IMR-90 (cell line): Measurements from ENCODE around the gene LRRC2. TPM values are rescaled to one million over a fixed set of nuclear protein-coding genes. Genes with fewer than 3 reads are reported as not detected.

Experiments used
- ATAC-seq: fragments of 200-7000 bp; cut with Tn5 transposase; 2 replicates; pipeline ENCODE4 v1.9.1; 2020; ENCODE audit warnings: low read depth, mild to moderate bottlenecking, moderate library complexity
- BruUV-seq: library from RNA; stranded (reverse); fragments of 400-500 nt; replicated peaks from 2 replicates; lab custom pipeline; 2021; lab: Mats Ljungman, UMichigan
- CTCF ChIA-PET: fragments of 300-600 bp; formaldehyde crosslinking; extraction: SDS; loops from one replicate; lab custom pipeline; 2021; ENCODE audit warnings: antibody characterized with exemption; lab: Yijun Ruan, JAX
- POLR2A ChIA-PET: fragments of 300-600 bp; sonication (Branson Sonifier 250); formaldehyde crosslinking; loops from one replicate; lab custom pipeline; 2022; ENCODE audit warnings: antibody characterized with exemption; ENCODE audit not compliant: unreplicated experiment; lab: Charles Lee
- DNase-seq: peaks from one replicate; pipeline ENCODE4 v3.0.0; 2013
- H2AFZ ChIP-seq: replicated peaks from 2 replicates; pipeline ENCODE3; 2013; ENCODE audit warnings: low read length, mild to moderate bottlenecking; ENCODE audit not compliant: poor library complexity
- H2AK5ac ChIP-seq: 2 replicates; pipeline ENCODE4 v1.6.1; 2013; ENCODE audit warnings: low read depth, low read length, inconsistent platforms
- H2AK9ac ChIP-seq: replicated peaks from 2 replicates; pipeline ENCODE3; 2013; ENCODE audit warnings: mild to moderate bottlenecking, low read depth, low read length, moderate library complexity; ENCODE audit not compliant: poor library complexity
- H2BK120ac ChIP-seq: 2 replicates; pipeline ENCODE4 v1.6.1; 2013; ENCODE audit warnings: low read depth, low read length, inconsistent platforms
- H2BK15ac ChIP-seq: 3 replicates; pipeline ENCODE4 v1.6.1; 2013; ENCODE audit warnings: low read depth, low read length, inconsistent platforms
- H2BK20ac ChIP-seq: 2 replicates; pipeline ENCODE4 v1.6.1; 2013; ENCODE audit warnings: low read depth, mild to moderate bottlenecking, inconsistent platforms, low read length, moderate library complexity
- H2BK5ac ChIP-seq: 2 replicates; pipeline ENCODE4 v1.6.1; 2013; ENCODE audit warnings: mild to moderate bottlenecking, low read depth, low read length, inconsistent platforms; ENCODE audit not compliant: poor library complexity, severe bottlenecking
- H3K14ac ChIP-seq: replicated peaks from 2 replicates; pipeline ENCODE4 v1.6.1; 2013; ENCODE audit warnings: low read depth, low read length, inconsistent platforms
- H3K18ac ChIP-seq: 2 replicates; pipeline ENCODE4 v1.6.1; 2013; ENCODE audit warnings: low read depth, low read length, control low read depth
- H3K23ac ChIP-seq: 2 replicates; pipeline ENCODE4 v1.6.1; 2013; ENCODE audit warnings: low read depth, low read length, inconsistent platforms
- H3K27ac ChIP-seq: 2 replicates; pipeline ENCODE4 v1.5.1; 2013; ENCODE audit warnings: mild to moderate bottlenecking, control low read depth, low read length; ENCODE audit not compliant: insufficient read depth
- H3K27me3 ChIP-seq: 2 replicates; pipeline ENCODE4 v1.6.1; 2013; ENCODE audit warnings: low read length; ENCODE audit not compliant: control insufficient read depth, insufficient read depth
- H3K36me3 ChIP-seq: 2 replicates; pipeline ENCODE4 v1.6.1; 2013; ENCODE audit warnings: low read length, mixed read lengths; ENCODE audit not compliant: control insufficient read depth, insufficient read depth
- H3K4ac ChIP-seq: 2 replicates; pipeline ENCODE4 v1.6.1; 2013; ENCODE audit warnings: low read depth, low read length, inconsistent platforms
- H3K4me1 ChIP-seq: 2 replicates; pipeline ENCODE4 v1.6.1; 2013; ENCODE audit warnings: low read length, mixed read lengths; ENCODE audit not compliant: control insufficient read depth, insufficient read depth
- H3K4me2 ChIP-seq: 2 replicates; pipeline ENCODE4 v1.6.1; 2013; ENCODE audit warnings: low read depth, mild to moderate bottlenecking, control low read depth, low read length, moderate library complexity
- H3K4me3 ChIP-seq: 2 replicates; pipeline ENCODE4 v1.5.1; 2013; ENCODE audit warnings: low read depth, mild to moderate bottlenecking, control low read depth, low read length, moderate library complexity; ENCODE audit not compliant: insufficient read depth
- H3K56ac ChIP-seq: 2 replicates; pipeline ENCODE4 v1.6.1; 2013; ENCODE audit warnings: low read length, inconsistent platforms; ENCODE audit not compliant: insufficient read depth; ENCODE audit errors: extremely low read depth
- H3K79me1 ChIP-seq, 2 experiments: 2 replicates each; pipeline ENCODE4 v1.6.1; 2013; ENCODE audit warnings: low read length in 2 of 2, inconsistent platforms in 1 of 2, low read depth in 1 of 2
- H3K9ac ChIP-seq: 2 replicates; pipeline ENCODE4 v1.6.1; 2013; ENCODE audit warnings: low read depth, low read length, control low read depth
- H3K9me1 ChIP-seq: 2 replicates; pipeline ENCODE4 v1.6.1; 2013; ENCODE audit warnings: low read length, inconsistent platforms; ENCODE audit not compliant: insufficient read depth
- H3K9me3 ChIP-seq: 2 replicates; pipeline ENCODE4 v1.6.1; 2013; ENCODE audit warnings: low read length; ENCODE audit not compliant: control insufficient read depth, insufficient read depth
- H4K20me1 ChIP-seq: 2 replicates; pipeline ENCODE4 v1.6.1; 2013; ENCODE audit warnings: low read length, inconsistent platforms; ENCODE audit not compliant: insufficient read depth
- H4K5ac ChIP-seq: 2 replicates; pipeline ENCODE4 v1.6.1; 2013; ENCODE audit warnings: mild to moderate bottlenecking, low read depth, low read length, control low read depth
- H4K8ac ChIP-seq, 2 experiments: 2 replicates each; pipeline ENCODE4 v1.6.1; 2013; ENCODE audit warnings: low read depth in 2 of 2, low read length in 2 of 2, control low read depth in 1 of 2, inconsistent platforms in 1 of 2
- H4K91ac ChIP-seq: 2 replicates; pipeline ENCODE4 v1.6.1; 2013; ENCODE audit warnings: low read depth, low read length, inconsistent platforms; ENCODE audit not compliant: insufficient read depth
- BHLHE40 ChIP-seq: fragments of 150-350 bp; IDR thresholded peaks from 2 replicates; pipeline ENCODE4 v1.6.1; 2016; ENCODE audit warnings: mild to moderate bottlenecking, low read depth, low read length
- CEBPB ChIP-seq: IDR thresholded peaks from 2 replicates; pipeline ENCODE4 v1.6.1; 2012; ENCODE audit warnings: low read depth, low read length, improper control_type of control experiment
- CHD1 ChIP-seq: IDR thresholded peaks from 2 replicates; pipeline ENCODE4 v1.6.1; 2012; ENCODE audit warnings: low read depth, low read length, improper control_type of control experiment
- ELK1 ChIP-seq: fragments of 150-350 bp; IDR thresholded peaks from 2 replicates; pipeline ENCODE4 v1.6.1; 2016; ENCODE audit warnings: low read depth, mild to moderate bottlenecking, low read length, moderate library complexity, borderline replicate concordance
- FOS ChIP-seq: fragments of 150-350 bp; IDR thresholded peaks from 2 replicates; pipeline ENCODE4 v1.6.1; 2016; ENCODE audit warnings: low read depth, low read length
- MAFK ChIP-seq: IDR thresholded peaks from 2 replicates; pipeline ENCODE4 v1.6.1; 2012; ENCODE audit warnings: low read depth, low read length, improper control_type of control experiment
- MAZ ChIP-seq: IDR thresholded peaks from 2 replicates; pipeline ENCODE4 v1.6.1; 2012; ENCODE audit warnings: low read depth, mild to moderate bottlenecking, low read length, improper control_type of control experiment, moderate library complexity, borderline replicate concordance
- MXI1 ChIP-seq: IDR thresholded peaks from 2 replicates; pipeline ENCODE4 v1.6.1; 2012; ENCODE audit warnings: low read depth, mild to moderate bottlenecking, low read length, moderate library complexity, borderline replicate concordance
- NFE2L2 ChIP-seq: fragments of 150-350 bp; IDR thresholded peaks from 2 replicates; pipeline ENCODE4 v1.6.1; 2016; ENCODE audit warnings: low read depth, mild to moderate bottlenecking, low read length
- POLR2A ChIP-seq: IDR thresholded peaks from 2 replicates; pipeline ENCODE4 v1.6.1; 2012; ENCODE audit warnings: mild to moderate bottlenecking, low read depth, low read length
- RAD21 ChIP-seq: IDR thresholded peaks from 2 replicates; pipeline ENCODE4 v1.6.1; 2012; ENCODE audit warnings: low read length, improper control_type of control experiment
- RCOR1 ChIP-seq: IDR thresholded peaks from 2 replicates; pipeline ENCODE4 v1.6.1; 2012; ENCODE audit warnings: mild to moderate bottlenecking, low read length, improper control_type of control experiment; ENCODE audit not compliant: insufficient replicate concordance
- RFX5 ChIP-seq: IDR thresholded peaks from 2 replicates; pipeline ENCODE4 v1.8.0; 2012; ENCODE audit warnings: low read depth, mild to moderate bottlenecking, low read length, moderate library complexity
- SMC3 ChIP-seq: fragments of 150-350 bp; IDR thresholded peaks from 2 replicates; pipeline ENCODE4 v1.6.1; 2016; ENCODE audit warnings: low read depth, mild to moderate bottlenecking, antibody characterized with exemption, low read length, moderate library complexity
- USF2 ChIP-seq: fragments of 150-350 bp; IDR thresholded peaks from 2 replicates; pipeline ENCODE4 v1.6.1; 2017; ENCODE audit warnings: mild to moderate bottlenecking, antibody characterized with exemption, low read length, low read depth
- WGBS, 2 experiments: methylation state at CpG; one replicate each; pipeline versions ENCODE4 v1.1.5 to v1.1.7; 2013; ENCODE audit warnings: missing lambda C conversion rate in 2 of 2; ENCODE audit not compliant: insufficient read length in 1 of 2; ENCODE audit errors: extremely low coverage in 2 of 2; 5-methylcytosine and 5-hydroxymethylcytosine counted together
- dilution Hi-C: fragments of 300-500 bp; cut with HindIII; formaldehyde crosslinking; loops from one replicate; pipeline ENCODE4 v1.14.3; 2018; ENCODE audit warnings: low sequenced_read_pairs; ENCODE audit not compliant: unreplicated experiment
- in situ Hi-C: fragments of 300-500 bp; cut with MboI; formaldehyde crosslinking; loops from 3 replicates; pipeline ENCODE4 v1.14.3; 2019; ENCODE audit warnings: low sequenced_read_pairs, inconsistent platforms, mixed read lengths
- intact Hi-C: fragments of 100-400 bp; cut with micrococcal nuclease; formaldehyde crosslinking; loops from 2 replicates; pipeline ENCODE4 v1.10.0; 2022
- polyA plus RNA-seq, 3 experiments: library from polyadenylated mRNA; depleted of rRNA; stranded (reverse); fragments of >200 nt; gene quantifications; 2 replicates each; pipeline ENCODE4 v1.2.3, GENCODE V29; 2012; ENCODE audit warnings: low replicate concordance in 1 of 3
- total RNA-seq: library from RNA; depleted of rRNA; stranded (reverse); fragments of >200 nt; gene quantifications from 2 replicates; pipeline ENCODE4 v1.2.3, GENCODE V29; 2012
- TF ChIP-seq, protein P1 (sequence below): conservative IDR thresholded peaks from 2 replicates; pipeline ENCODE4 v1.5.1; 2012; ENCODE audit warnings: mild to moderate bottlenecking, low read depth, low read length, improper control_type of control experiment

Gene LRRC2
- total and polyA plus RNA-seq, 2 of the 4 experiments (the other 2 are of a cell fraction) = 2.9 to 4.1 TPM

GRCh38 chr3:46576386-46576785 is 10.3 kb upstream of the LRRC2 start:
- TF ChIP-seq RAD21 = no peak
- no peak for TF ChIP-seq RFX5
- TF ChIP-seq, protein P1, sequence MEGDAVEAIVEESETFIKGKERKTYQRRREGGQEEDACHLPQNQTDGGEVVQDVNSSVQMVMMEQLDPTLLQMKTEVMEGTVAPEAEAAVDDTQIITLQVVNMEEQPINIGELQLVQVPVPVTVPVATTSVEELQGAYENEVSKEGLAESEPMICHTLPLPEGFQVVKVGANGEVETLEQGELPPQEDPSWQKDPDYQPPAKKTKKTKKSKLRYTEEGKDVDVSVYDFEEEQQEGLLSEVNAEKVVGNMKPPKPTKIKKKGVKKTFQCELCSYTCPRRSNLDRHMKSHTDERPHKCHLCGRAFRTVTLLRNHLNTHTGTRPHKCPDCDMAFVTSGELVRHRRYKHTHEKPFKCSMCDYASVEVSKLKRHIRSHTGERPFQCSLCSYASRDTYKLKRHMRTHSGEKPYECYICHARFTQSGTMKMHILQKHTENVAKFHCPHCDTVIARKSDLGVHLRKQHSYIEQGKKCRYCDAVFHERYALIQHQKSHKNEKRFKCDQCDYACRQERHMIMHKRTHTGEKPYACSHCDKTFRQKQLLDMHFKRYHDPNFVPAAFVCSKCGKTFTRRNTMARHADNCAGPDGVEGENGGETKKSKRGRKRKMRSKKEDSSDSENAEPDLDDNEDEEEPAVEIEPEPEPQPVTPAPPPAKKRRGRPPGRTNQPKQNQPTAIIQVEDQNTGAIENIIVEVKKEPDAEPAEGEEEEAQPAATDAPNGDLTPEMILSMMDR = no peak
- no peak for TF ChIP-seq FOS
- TF ChIP-seq CEBPB = no peak
- no peak for TF ChIP-seq MAFK
- TF ChIP-seq USF2 = no peak
- TF ChIP-seq ELK1 = no peak
- TF ChIP-seq POLR2A = no peak
- no peak for TF ChIP-seq RCOR1
- no peak for TF ChIP-seq CHD1
- TF ChIP-seq SMC3 = no peak
- TF ChIP-seq MXI1 = no peak
- TF ChIP-seq BHLHE40 = no peak
- TF ChIP-seq NFE2L2 = no peak
- no peak for TF ChIP-seq MAZ
- no peak overlapping the region for H2BK120ac ChIP-seq
- no peaks in the 10 kb centered on the region for H3K9me1 ChIP-seq
- dilution Hi-C loops (no loop called here), in situ Hi-C loops (no loop called here), intact Hi-C loops (no loop called here)
- H4K8ac ChIP-seq = no peak overlapping the region
- no peak overlapping the region for H3K9ac ChIP-seq
- no peak overlapping the region for H3K56ac ChIP-seq
- H2AK5ac ChIP-seq = no peak overlapping the region
- no peak overlapping the region for H2AK9ac ChIP-seq
- no peaks in the 10 kb centered on the region for H3K9me3 ChIP-seq
- no peak overlapping the region for H2BK5ac ChIP-seq
- no peak overlapping the region for H3K4me2 ChIP-seq
- H3K4me3 ChIP-seq = no peak overlapping the region
- no peak overlapping the region for H3K14ac ChIP-seq
- BruUV-seq = no TSS peak
- no peaks in the 10 kb centered on the region for H4K20me1 ChIP-seq
- H4K5ac ChIP-seq = no peak overlapping the region
- H3K18ac ChIP-seq = no peak overlapping the region
- H3K36me3 ChIP-seq = no peaks in the 10 kb centered on the region
- no peaks in the 10 kb centered on the region for H3K4me1 ChIP-seq
- ChIA-PET CTCF (no interaction called here), POLR2A (no interaction called here)
- no peak overlapping the region for H2BK20ac ChIP-seq
- no peak overlapping the region for H4K91ac ChIP-seq
- H3K23ac ChIP-seq = no peak overlapping the region
- H3K79me1 ChIP-seq = no peaks in the 10 kb centered on the region
- no peak overlapping the region for H3K4ac ChIP-seq
- H3K27ac ChIP-seq = no peak overlapping the region
- no peak for DNase-seq
- H2BK15ac ChIP-seq = no peak overlapping the region
- H2AFZ ChIP-seq = no peak overlapping the region
- peaks cover 21% of the 10 kb centered on the region for H3K27me3 ChIP-seq
- WGBS, 2 experiments = no CpG with 5 or more reads among the region's 10 CpGs
- ATAC-seq = no peak
